SK-N-SH treated with all-trans-retinoic acid at 6 μM for 48 hours (cell line): ENCODE results near the gene HADHA.

ENCODE experiments used
- ATAC-seq: fragments of 200-7000 bp; cut with Tn5 transposase; 3 replicates; pipeline ENCODE4 v1.9.1; 2020; ENCODE audit warnings: mild to moderate bottlenecking, moderate library complexity
- ARNTL ChIP-seq: fragments of 450-650 bp; formaldehyde crosslinking; IDR thresholded peaks from 2 replicates; pipeline ENCODE4 v1.5.0; 2020; ENCODE audit warnings: low read depth, mild to moderate bottlenecking, moderate library complexity, borderline replicate concordance
- BACH2 ChIP-seq: fragments of 250-450 bp; sonication (Bioruptor Pico); IDR thresholded peaks from 2 replicates; pipeline ENCODE4 v1.9.0; 2021; ENCODE audit warnings: mild to moderate bottlenecking, borderline replicate concordance
- CSDC2 ChIP-seq: fragments of 250-450 bp; sonication (Bioruptor Pico); IDR thresholded peaks from 2 replicates; pipeline ENCODE4 v1.5.0; 2020; ENCODE audit warnings: mild to moderate bottlenecking, moderate library complexity
- GLIS3 ChIP-seq: fragments of 250-450 bp; sonication (Bioruptor Pico); IDR thresholded peaks from 2 replicates; pipeline ENCODE4 v1.5.0; 2020; ENCODE audit warnings: mild to moderate bottlenecking, moderate library complexity
- ISL1 ChIP-seq: fragments of 250-450 bp; sonication (Bioruptor Pico); IDR thresholded peaks from 2 replicates; pipeline ENCODE4 v2.1.2; 2022; ENCODE audit warnings: mild to moderate bottlenecking, moderate library complexity
- OSR1 ChIP-seq: fragments of 250-450 bp; sonication (Bioruptor Pico); IDR thresholded peaks from 2 replicates; pipeline ENCODE4 v1.8.0; 2022; ENCODE audit warnings: moderate library complexity, mild to moderate bottlenecking, inconsistent platforms
- PPARA ChIP-seq: fragments of 250-450 bp; sonication (Bioruptor Pico); IDR thresholded peaks from 2 replicates; pipeline ENCODE4 v1.5.0; 2020; ENCODE audit warnings: mild to moderate bottlenecking, borderline replicate concordance
- RARB ChIP-seq: fragments of 250-450 bp; sonication (Bioruptor Pico); IDR thresholded peaks from 2 replicates; pipeline ENCODE4 v1.8.0; 2021; ENCODE audit warnings: mild to moderate bottlenecking, moderate library complexity
- TCF4 ChIP-seq: fragments of 250-450 bp; sonication (Bioruptor Pico); IDR thresholded peaks from 2 replicates; pipeline ENCODE4 v1.8.0; 2021; ENCODE audit warnings: mild to moderate bottlenecking, moderate library complexity, borderline replicate concordance
- ZC3H10 ChIP-seq: fragments of 250-450 bp; sonication (Bioruptor Pico); IDR thresholded peaks from 2 replicates; pipeline ENCODE4 v1.5.1; 2021; ENCODE audit warnings: mild to moderate bottlenecking, moderate library complexity
- ZFP3 ChIP-seq: fragments of 250-450 bp; sonication (Bioruptor Pico); IDR thresholded peaks from 2 replicates; pipeline ENCODE4 v1.5.0; 2020; ENCODE audit warnings: mild to moderate bottlenecking, moderate library complexity
- ZFP30 ChIP-seq: fragments of 450-650 bp; formaldehyde crosslinking; IDR thresholded peaks from 2 replicates; pipeline ENCODE4 v1.5.0; 2022; ENCODE audit warnings: mild to moderate bottlenecking, moderate library complexity
- ZNF565 ChIP-seq: fragments of 450-650 bp; formaldehyde crosslinking; conservative IDR thresholded peaks from 2 replicates; pipeline ENCODE4 v1.5.0; 2020; ENCODE audit warnings: low read depth, mild to moderate bottlenecking, moderate library complexity
- ZNF70 ChIP-seq: fragments of 450-650 bp; formaldehyde crosslinking; IDR thresholded peaks from 2 replicates; pipeline ENCODE4 v1.5.0; 2020; ENCODE audit warnings: mild to moderate bottlenecking, moderate library complexity
- ZNF8 ChIP-seq: fragments of 450-650 bp; formaldehyde crosslinking; IDR thresholded peaks from 2 replicates; pipeline ENCODE4 v1.5.0; 2020; ENCODE audit warnings: mild to moderate bottlenecking, moderate library complexity
- TF ChIP-seq, protein P1 (sequence below): fragments of 250-450 bp; sonication (Bioruptor Pico); IDR thresholded peaks from 2 replicates; pipeline ENCODE4 v1.5.1; 2021; ENCODE audit warnings: mild to moderate bottlenecking, moderate library complexity
- TF ChIP-seq, protein P2 (sequence below): fragments of 250-450 bp; sonication (Bioruptor Pico); IDR thresholded peaks from 2 replicates; pipeline ENCODE4 v1.8.0; 2020; ENCODE audit warnings: mild to moderate bottlenecking, moderate library complexity, borderline replicate concordance
- TF ChIP-seq, protein P3 (sequence below): fragments of 250-450 bp; sonication (Bioruptor Pico); IDR thresholded peaks from 2 replicates; pipeline ENCODE4 v1.8.0; 2021; ENCODE audit warnings: low read depth, mild to moderate bottlenecking, moderate library complexity, borderline replicate concordance
- TF ChIP-seq, protein P4 (sequence below): fragments of 250-450 bp; sonication (Bioruptor Pico); IDR thresholded peaks from 2 replicates; pipeline ENCODE4 v1.5.0; 2020; ENCODE audit warnings: mild to moderate bottlenecking, moderate library complexity

Gene HADHA

DNA sequence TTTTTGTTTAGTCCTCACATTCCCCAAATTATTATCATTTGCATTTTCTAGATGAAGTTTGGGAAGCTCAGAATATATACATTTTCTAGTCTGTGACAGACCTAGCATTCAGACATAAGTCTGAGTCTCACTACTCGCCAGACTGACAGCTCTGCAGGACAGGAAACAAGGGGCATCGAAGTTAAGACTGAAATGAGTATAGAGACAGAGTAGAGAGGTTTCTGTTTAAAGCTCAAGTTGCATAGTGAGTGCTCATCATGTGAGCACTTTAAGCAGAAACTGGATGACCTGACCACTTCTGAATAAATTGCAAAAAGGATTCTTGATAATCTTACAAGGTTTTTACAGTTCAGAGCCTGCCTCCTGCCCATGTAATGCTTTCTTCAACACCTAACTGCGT, 1.4 kb upstream of the HADHA start (continued):
- TF ChIP-seq, protein P1, sequence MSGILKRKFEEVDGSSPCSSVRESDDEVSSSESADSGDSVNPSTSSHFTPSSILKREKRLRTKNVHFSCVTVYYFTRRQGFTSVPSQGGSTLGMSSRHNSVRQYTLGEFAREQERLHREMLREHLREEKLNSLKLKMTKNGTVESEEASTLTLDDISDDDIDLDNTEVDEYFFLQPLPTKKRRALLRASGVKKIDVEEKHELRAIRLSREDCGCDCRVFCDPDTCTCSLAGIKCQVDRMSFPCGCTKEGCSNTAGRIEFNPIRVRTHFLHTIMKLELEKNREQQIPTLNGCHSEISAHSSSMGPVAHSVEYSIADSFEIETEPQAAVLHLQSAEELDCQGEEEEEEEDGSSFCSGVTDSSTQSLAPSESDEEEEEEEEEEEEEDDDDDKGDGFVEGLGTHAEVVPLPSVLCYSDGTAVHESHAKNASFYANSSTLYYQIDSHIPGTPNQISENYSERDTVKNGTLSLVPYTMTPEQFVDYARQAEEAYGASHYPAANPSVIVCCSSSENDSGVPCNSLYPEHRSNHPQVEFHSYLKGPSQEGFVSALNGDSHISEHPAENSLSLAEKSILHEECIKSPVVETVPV (CRISPR knock-in tag) = no peak
- TF ChIP-seq ZC3H10 (CRISPR knock-in tag) = no peak
- TF ChIP-seq GLIS3 = no peak
- TF ChIP-seq, protein P2, sequence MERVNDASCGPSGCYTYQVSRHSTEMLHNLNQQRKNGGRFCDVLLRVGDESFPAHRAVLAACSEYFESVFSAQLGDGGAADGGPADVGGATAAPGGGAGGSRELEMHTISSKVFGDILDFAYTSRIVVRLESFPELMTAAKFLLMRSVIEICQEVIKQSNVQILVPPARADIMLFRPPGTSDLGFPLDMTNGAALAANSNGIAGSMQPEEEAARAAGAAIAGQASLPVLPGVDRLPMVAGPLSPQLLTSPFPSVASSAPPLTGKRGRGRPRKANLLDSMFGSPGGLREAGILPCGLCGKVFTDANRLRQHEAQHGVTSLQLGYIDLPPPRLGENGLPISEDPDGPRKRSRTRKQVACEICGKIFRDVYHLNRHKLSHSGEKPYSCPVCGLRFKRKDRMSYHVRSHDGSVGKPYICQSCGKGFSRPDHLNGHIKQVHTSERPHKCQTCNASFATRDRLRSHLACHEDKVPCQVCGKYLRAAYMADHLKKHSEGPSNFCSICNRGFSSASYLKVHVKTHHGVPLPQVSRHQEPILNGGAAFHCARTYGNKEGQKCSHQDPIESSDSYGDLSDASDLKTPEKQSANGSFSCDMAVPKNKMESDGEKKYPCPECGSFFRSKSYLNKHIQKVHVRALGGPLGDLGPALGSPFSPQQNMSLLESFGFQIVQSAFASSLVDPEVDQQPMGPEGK (CRISPR knock-in tag) = no peak

DNA sequence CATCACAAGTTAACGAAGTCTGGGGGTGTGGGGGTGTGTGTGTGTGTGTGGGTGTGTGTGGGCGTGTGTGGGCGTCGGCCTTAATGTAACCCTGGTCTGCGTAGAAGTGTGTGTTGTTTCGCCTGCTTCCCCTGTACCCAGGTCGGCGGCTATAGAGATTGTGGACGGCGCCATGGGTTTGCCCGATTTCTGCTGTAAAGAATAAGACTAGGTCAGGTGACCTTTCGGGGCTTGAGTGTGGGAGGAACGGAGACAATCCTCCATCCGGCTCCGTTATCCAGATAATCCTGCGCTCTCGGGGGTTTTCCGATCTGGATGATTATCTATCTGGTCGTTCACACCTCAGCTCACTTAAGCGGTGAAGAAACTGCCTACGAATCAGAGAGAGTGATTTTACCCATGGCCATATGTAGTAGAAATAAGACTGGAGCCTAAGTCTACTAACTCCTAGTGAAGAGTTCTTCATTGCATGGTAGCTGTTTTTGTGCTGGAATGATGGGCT, 850 bp upstream of the HADHA start:
- TF ChIP-seq ZC3H10 (CRISPR knock-in tag) (no peak), ZNF565 (no peak)
- TF ChIP-seq, protein P3, sequence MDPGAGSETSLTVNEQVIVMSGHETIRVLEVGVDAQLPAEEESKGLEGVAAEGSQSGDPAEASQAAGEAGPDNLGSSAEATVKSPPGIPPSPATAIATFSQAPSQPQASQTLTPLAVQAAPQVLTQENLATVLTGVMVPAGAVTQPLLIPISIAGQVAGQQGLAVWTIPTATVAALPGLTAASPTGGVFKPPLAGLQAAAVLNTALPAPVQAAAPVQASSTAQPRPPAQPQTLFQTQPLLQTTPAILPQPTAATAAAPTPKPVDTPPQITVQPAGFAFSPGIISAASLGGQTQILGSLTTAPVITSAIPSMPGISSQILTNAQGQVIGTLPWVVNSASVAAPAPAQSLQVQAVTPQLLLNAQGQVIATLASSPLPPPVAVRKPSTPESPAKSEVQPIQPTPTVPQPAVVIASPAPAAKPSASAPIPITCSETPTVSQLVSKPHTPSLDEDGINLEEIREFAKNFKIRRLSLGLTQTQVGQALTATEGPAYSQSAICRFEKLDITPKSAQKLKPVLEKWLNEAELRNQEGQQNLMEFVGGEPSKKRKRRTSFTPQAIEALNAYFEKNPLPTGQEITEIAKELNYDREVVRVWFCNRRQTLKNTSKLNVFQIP (CRISPR knock-in tag) = no peak
- peak; percentile 45 for ATAC-seq

DNA sequence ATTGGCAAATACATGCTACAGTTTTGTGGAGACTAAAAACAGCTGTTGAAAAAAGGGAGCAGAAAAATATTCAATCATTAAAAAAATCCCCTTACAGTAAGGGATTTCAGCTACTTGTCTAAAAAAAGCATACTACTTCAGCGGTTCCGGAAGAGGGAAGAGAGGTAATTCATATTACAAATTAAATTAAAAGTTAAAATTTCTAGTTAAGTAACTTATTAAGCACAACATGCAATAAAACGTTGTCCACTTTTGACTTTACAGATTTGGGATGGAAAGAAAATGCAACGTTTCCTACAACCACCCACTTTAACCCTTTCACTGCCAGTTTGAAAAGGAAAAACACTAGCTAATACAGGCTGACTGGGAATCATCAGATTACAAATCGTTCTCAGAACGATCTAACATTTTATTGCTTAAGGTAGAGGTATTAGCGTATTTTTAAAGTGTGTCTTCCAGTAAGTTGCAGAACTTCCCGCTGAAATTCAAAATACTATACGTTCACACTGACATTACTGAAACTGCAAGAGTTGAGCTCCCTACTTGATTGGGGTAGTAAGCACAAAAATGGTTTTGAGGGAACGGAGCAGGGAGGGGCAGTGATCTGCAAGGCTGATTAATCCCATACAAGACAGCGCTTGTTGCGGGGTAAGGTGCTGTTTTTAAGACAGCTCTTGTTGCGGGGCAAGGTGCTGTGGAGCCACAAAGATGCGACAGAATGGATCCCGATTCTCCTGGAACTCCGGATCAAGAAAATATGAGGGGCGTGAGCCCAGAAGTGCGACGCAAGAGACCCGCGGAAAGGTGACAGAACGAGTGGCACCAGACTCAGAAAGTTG, 743 bp downstream of the HADHA start:
- TF ChIP-seq ZNF565 (no peak), ISL1 (CRISPR knock-in tag) (no peak), ZFP30 (CRISPR knock-in tag) (no peak), ARNTL (CRISPR knock-in tag) (no peak), OSR1 (CRISPR knock-in tag) (no peak)
- ATAC-seq = peak; percentile 21

DNA sequence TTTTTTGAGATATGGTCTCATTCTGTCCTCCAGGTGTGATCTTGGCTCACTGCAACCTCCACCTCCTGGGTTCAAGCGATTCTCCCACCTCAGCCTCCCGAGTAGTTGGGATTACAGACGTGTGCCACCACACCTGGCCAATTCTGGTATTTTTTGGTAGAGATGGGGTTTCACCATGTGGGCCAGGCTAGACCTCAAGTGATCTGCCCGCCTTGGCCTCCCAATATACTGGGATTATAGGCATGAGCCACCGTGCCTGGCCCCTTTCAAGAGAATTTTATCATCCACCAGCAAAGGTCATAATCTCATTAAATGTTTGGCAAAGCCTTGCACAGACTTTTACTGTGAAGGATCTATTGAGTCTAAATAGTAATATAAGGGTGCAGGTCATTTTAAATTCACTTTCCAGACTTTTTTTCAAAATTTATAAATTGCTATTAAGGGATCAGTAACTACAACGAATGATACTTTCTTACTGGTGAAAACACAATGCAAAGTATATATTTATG, 2.5 kb downstream of the HADHA start:
- TF ChIP-seq CSDC2 (CRISPR knock-in tag) (no peak), PPARA (no peak), ARNTL (CRISPR knock-in tag) (no peak), ZNF70 (CRISPR knock-in tag) (peak; percentile 97), ZNF565 (no peak)
- TF ChIP-seq, all 23 proteins: peak for 1
- ATAC-seq = no peak

DNA sequence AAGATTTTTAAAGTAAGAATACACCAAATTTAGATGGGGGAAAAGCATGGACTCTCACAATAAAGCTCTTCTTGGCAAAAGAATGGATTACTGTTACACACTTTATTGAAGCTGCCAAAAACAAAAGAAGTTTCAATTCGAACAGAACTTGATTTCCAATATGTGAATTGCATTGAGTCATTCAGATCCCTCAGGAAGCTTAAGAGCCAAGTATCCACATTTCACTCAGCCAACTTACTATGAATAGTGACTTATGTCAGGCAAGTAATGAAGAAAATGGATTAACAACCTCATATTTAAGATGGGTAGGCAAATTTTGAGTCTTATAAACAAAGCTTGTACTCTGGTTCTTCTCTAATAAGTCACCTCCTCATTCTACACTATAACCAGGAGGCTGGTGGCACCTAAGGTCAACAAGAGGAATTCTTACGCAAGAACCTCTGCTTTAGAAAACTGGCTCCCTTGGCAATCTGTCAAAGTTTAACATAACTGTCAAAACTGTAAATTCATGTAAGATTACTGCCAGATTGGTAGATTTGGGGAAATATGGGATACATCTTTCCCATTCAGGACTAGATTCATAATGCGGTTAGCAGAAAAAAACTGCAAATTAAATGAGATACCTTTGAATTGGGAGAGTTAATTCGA, 6.0 kb downstream of the HADHA start:
- TF ChIP-seq RARB (CRISPR knock-in tag) = no peak
- no peak for TF ChIP-seq ZNF8 (CRISPR knock-in tag)
- no peak for TF ChIP-seq TCF4
- no peak for TF ChIP-seq ZC3H10 (CRISPR knock-in tag)
- TF ChIP-seq, protein P4, sequence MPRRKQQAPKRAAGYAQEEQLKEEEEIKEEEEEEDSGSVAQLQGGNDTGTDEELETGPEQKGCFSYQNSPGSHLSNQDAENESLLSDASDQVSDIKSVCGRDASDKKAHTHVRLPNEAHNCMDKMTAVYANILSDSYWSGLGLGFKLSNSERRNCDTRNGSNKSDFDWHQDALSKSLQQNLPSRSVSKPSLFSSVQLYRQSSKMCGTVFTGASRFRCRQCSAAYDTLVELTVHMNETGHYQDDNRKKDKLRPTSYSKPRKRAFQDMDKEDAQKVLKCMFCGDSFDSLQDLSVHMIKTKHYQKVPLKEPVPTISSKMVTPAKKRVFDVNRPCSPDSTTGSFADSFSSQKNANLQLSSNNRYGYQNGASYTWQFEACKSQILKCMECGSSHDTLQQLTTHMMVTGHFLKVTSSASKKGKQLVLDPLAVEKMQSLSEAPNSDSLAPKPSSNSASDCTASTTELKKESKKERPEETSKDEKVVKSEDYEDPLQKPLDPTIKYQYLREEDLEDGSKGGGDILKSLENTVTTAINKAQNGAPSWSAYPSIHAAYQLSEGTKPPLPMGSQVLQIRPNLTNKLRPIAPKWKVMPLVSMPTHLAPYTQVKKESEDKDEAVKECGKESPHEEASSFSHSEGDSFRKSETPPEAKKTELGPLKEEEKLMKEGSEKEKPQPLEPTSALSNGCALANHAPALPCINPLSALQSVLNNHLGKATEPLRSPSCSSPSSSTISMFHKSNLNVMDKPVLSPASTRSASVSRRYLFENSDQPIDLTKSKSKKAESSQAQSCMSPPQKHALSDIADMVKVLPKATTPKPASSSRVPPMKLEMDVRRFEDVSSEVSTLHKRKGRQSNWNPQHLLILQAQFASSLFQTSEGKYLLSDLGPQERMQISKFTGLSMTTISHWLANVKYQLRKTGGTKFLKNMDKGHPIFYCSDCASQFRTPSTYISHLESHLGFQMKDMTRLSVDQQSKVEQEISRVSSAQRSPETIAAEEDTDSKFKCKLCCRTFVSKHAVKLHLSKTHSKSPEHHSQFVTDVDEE = no peak
- no peak for TF ChIP-seq BACH2 (CRISPR knock-in tag)
- no peak for TF ChIP-seq ZFP30 (CRISPR knock-in tag)
- no peak for TF ChIP-seq ZFP3
- no peak for TF ChIP-seq PPARA
- TF ChIP-seq ZNF70 (CRISPR knock-in tag) = no peak
- no peak for ATAC-seq
